ENCODE results near the gene PGRMC1.
"Not testable (repeated sequence)": the region's sequence is repeated elsewhere in the genome, so short reads cannot be mapped to it uniquely, and the experiment has no call there.

Gene PGRMC1

DNA sequence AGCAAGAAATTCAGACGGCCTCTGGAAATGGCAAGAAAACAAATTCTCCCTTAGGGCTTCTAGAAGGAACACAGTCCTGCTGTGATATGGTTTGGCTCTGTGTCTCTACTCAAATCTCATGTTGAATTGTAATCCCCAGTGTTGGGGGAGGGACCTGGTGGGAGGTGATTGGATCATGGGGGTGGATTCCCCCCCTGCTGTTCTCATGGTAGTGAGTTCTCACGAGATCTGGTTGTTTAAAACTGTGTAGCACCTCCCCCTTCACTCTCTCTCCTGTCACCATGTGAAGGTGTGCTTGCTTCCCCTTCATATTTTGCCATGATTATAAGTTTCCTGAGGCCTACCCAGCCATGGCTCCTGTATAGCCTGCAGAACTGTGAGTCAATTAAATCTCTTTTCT, 55.2 kb downstream of the PGRMC1 start:
- H3K27ac ChIP-seq (ENCODE audit: extremely low read depth, low read depth, low read length); CTCF ChIA-PET; H3K4me3 ChIP-seq (ENCODE audit: low read depth, low read length); H3K36me3 ChIP-seq (ENCODE audit: control insufficient read depth in 2 of 2, insufficient read depth in 1 of 2, low read length in 2 of 2); H3K4me1 ChIP-seq (ENCODE audit: control insufficient read depth, insufficient read depth, low read length); H3K9me3 ChIP-seq (ENCODE audit: control insufficient read depth, insufficient read depth, low read depth, low read length); POLR2A ChIA-PET: not testable (repeated sequence)
- 0 out of 2 replicates have a peak, but pooled peaks have one; percentile 10 for TF ChIP-seq ZIC2 (tag by site-specific recombination; IDR thresholded peaks at IDR 0.05)
- TF ChIP-seq ZNF341 (tag by site-specific recombination; IDR thresholded peaks at IDR 0.05; ENCODE audit: low read depth), result peak; percentile 24; the same call in 1 of the 2 replicates

GRCh38 chrX:119292445-119292844, 56.4 kb downstream of the PGRMC1 start:
- ChIA-PET POLR2A (no interaction called here), CTCF (no interaction called here)
- H3K4me3 ChIP-seq (ENCODE audit: low read depth, low read length), result no peak overlapping the region
- H3K4me1 ChIP-seq (ENCODE audit: control insufficient read depth, insufficient read depth, low read length), result no peaks in the 10 kb centered on the region
- TF ChIP-seq ZNF623 (tag by site-specific recombination; IDR thresholded peaks at IDR 0.05) (no peak), ZBTB26 (tag by site-specific recombination; optimal IDR thresholded peaks at IDR 0.05) (no peak), ZNF600 (tag by site-specific recombination; IDR thresholded peaks at IDR 0.05) (no peak), SETDB1 (IDR thresholded peaks at IDR 0.05; ENCODE audit: insufficient read length, low read length) (no peak), ZNF639 (tag by site-specific recombination; IDR thresholded peaks at IDR 0.05) (no peak)
- no peaks in the 10 kb centered on the region for H3K36me3 ChIP-seq (ENCODE audit: control insufficient read depth in 2 of 2, insufficient read depth in 1 of 2, low read length in 2 of 2)
- no peaks in the 10 kb centered on the region for H3K9me3 ChIP-seq (ENCODE audit: control insufficient read depth, insufficient read depth, low read depth, low read length)
- no peak overlapping the region for H3K27ac ChIP-seq (ENCODE audit: extremely low read depth, low read depth, low read length)
